C4-2B (cell line): ENCODE results near the gene SCIN.
"Not testable (repeated sequence)": the region's sequence is repeated elsewhere in the genome, so short reads cannot be mapped to it uniquely, and the experiment has no call there.

ENCODE experiments used
- H3K27ac ChIP-seq: fragments of 450-650 bp; 2 replicates; pipeline ENCODE4 v1.5.1; 2017
- ZFX ChIP-seq: fragments of 450-650 bp; IDR thresholded peaks from 2 replicates; pipeline ENCODE4 v1.6.1; 2017
- TF ChIP-seq, protein P1 (sequence below): fragments of 450-650 bp; conservative IDR thresholded peaks from 2 replicates; pipeline ENCODE4 v1.5.1; 2017; ENCODE audit warnings: mild to moderate bottlenecking

Gene SCIN

GRCh38 chr7:12554872-12555271 lies 15.6 kb upstream of the SCIN start:
- no peak overlapping the region for H3K27ac ChIP-seq
- no peak for TF ChIP-seq ZFX
- TF ChIP-seq, protein P1, sequence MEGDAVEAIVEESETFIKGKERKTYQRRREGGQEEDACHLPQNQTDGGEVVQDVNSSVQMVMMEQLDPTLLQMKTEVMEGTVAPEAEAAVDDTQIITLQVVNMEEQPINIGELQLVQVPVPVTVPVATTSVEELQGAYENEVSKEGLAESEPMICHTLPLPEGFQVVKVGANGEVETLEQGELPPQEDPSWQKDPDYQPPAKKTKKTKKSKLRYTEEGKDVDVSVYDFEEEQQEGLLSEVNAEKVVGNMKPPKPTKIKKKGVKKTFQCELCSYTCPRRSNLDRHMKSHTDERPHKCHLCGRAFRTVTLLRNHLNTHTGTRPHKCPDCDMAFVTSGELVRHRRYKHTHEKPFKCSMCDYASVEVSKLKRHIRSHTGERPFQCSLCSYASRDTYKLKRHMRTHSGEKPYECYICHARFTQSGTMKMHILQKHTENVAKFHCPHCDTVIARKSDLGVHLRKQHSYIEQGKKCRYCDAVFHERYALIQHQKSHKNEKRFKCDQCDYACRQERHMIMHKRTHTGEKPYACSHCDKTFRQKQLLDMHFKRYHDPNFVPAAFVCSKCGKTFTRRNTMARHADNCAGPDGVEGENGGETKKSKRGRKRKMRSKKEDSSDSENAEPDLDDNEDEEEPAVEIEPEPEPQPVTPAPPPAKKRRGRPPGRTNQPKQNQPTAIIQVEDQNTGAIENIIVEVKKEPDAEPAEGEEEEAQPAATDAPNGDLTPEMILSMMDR = no peak

- not testable (repeated sequence) for H3K27ac ChIP-seq
Observed at GRCh38 chr7:12555695-12556094, 14.8 kb upstream of the SCIN start.

- not testable (repeated sequence) for H3K27ac ChIP-seq
Observed at GRCh38 chr7:12556139-12556792, 14.3 kb upstream of the SCIN start.

GRCh38 chr7:12557282-12557681 lies 13.2 kb upstream of the SCIN start:
- no peak for TF ChIP-seq ZFX
- TF ChIP-seq, protein P1 = no peak
- H3K27ac ChIP-seq = no peak overlapping the region

GRCh38 chr7:12564996-12565764 lies 5.3 kb upstream of the SCIN start:
- no peak overlapping the region for H3K27ac ChIP-seq
- TF ChIP-seq, protein P1 = no peak
- no peak for TF ChIP-seq ZFX

- H3K27ac ChIP-seq = no peak overlapping the region
- TF ChIP-seq, protein P1 = no peak
- no peak for TF ChIP-seq ZFX
Observed at GRCh38 chr7:12565873-12566272, 4.6 kb upstream of the SCIN start.

GRCh38 chr7:12567015-12567414 lies 3.5 kb upstream of the SCIN start:
- TF ChIP-seq ZFX = no peak
- TF ChIP-seq, protein P1 = no peak
- no peak overlapping the region for H3K27ac ChIP-seq

DNA sequence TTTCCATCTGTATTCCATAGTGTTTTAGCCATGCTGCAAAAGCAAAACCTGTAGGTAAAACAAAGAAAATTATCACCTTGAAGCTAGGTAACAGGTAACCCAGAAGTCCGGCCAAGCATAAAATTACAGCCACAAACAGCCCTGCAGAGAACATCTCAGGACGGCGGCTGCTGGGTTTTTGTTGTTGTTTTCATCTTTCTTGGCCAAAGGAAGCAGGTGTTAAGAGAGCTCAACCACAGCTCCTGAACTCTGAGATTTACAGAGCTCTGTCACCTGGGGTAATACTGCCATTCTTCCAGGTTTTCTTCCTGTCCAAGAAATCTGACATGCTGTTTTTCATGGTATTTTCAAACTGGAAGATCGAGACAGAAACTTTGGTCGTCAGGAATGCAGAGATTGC lies 847 bp upstream of the SCIN start:
- H3K27ac ChIP-seq = no peak overlapping the region
- TF ChIP-seq, protein P1 = no peak
- no peak for TF ChIP-seq ZFX
